Dedifferentiated amniotic fluid mesenchymal stem cell (primary cell): ENCODE measurements around the gene ARMC8.

ENCODE experiments used
- DNase-seq: peaks from one replicate; pipeline ENCODE4 v3.0.0-alpha.2; 2016; ENCODE audit errors: extremely low spot score

The ARMC8 gene

GRCh38 chr3:138249636-138250035 lies 62.5 kb downstream of the ARMC8 start:
- no peak for DNase-seq

GRCh38 chr3:138253609-138254008 lies 66.5 kb downstream of the ARMC8 start:
- no peak for DNase-seq

- no peak for DNase-seq
These were observed 67.1 kb downstream of the ARMC8 start for GRCh38 chr3:138254216-138254615.

- DNase-seq = no peak
These were observed 68.9 kb downstream of the ARMC8 start for GRCh38 chr3:138256022-138256421.

- DNase-seq = no peak
These were observed 70.9 kb downstream of the ARMC8 start for GRCh38 chr3:138257986-138258385.

GRCh38 chr3:138259126-138259525 lies 72.0 kb downstream of the ARMC8 start:
- no peak for DNase-seq

GRCh38 chr3:138260611-138261010 lies 73.5 kb downstream of the ARMC8 start:
- no peak for DNase-seq

- no peak for DNase-seq
These were observed 76.0 kb downstream of the ARMC8 start for GRCh38 chr3:138263104-138263503.

GRCh38 chr3:138265745-138266144 lies 78.6 kb downstream of the ARMC8 start:
- no peak for DNase-seq

GRCh38 chr3:138267083-138267482 lies 80.0 kb downstream of the ARMC8 start:
- no peak for DNase-seq

GRCh38 chr3:138270245-138270644 lies 83.1 kb downstream of the ARMC8 start:
- DNase-seq = no peak

- no peak for DNase-seq
These were observed 84.2 kb downstream of the ARMC8 start for GRCh38 chr3:138271189-138271794.

- DNase-seq = no peak
These were observed 94.5 kb downstream of the ARMC8 start for GRCh38 chr3:138281561-138281960.

- no peak for DNase-seq
These were observed 95.7 kb downstream of the ARMC8 start for GRCh38 chr3:138282836-138283235.

GRCh38 chr3:138284079-138284478 lies 97.0 kb downstream of the ARMC8 start:
- DNase-seq = no peak

GRCh38 chr3:138284957-138285477 lies 97.9 kb downstream of the ARMC8 start:
- DNase-seq = no peak

GRCh38 chr3:138289260-138289659 lies 102.2 kb downstream of the ARMC8 start:
- DNase-seq = no peak

GRCh38 chr3:138289701-138290100 lies 102.6 kb downstream of the ARMC8 start:
- DNase-seq = no peak

- DNase-seq = no peak
These were observed 109.5 kb downstream of the ARMC8 start for GRCh38 chr3:138296639-138297038.

- DNase-seq = no peak
These were observed 110.0 kb downstream of the ARMC8 start for GRCh38 chr3:138297059-138297607.

GRCh38 chr3:138297876-138298275 lies 110.8 kb downstream of the ARMC8 start:
- DNase-seq = no peak

GRCh38 chr3:138300647-138301046 lies 113.5 kb downstream of the ARMC8 start:
- DNase-seq = no peak

- no peak for DNase-seq
These were observed 116.4 kb downstream of the ARMC8 start for GRCh38 chr3:138303474-138303873.

GRCh38 chr3:138307899-138308298 lies 120.8 kb downstream of the ARMC8 start:
- no peak for DNase-seq
